Mucosa of descending colon (tissue), 3 donors: Measurements from ENCODE around the gene ATP9B. TPM values are rescaled to one million over a fixed set of nuclear protein-coding genes. Genes with fewer than 3 reads are reported as not detected.

Source experiments
- ATAC-seq: fragments of 200-7000 bp; cut with Tn5 transposase; one replicate; pipeline ENCODE4 v1.9.1; 2020; ENCODE audit warnings: mild to moderate bottlenecking, moderate library complexity
- DNase-seq, 3 donors: peaks; one replicate each; pipeline ENCODE4 v3.0.0-alpha.2; 2020
- H3K36me3 ChIP-seq: fragments of 200-600 bp; one replicate; pipeline ENCODE4 v1.8.0; 2021; ENCODE audit warnings: low read depth, mild to moderate bottlenecking
- H3K4me1 ChIP-seq: fragments of 200-600 bp; one replicate; pipeline ENCODE4 v1.8.0; 2021; ENCODE audit warnings: low read depth, mild to moderate bottlenecking
- H3K4me3 ChIP-seq: fragments of 200-600 bp; one replicate; pipeline ENCODE4 v1.8.0; 2021; ENCODE audit warnings: mild to moderate bottlenecking
- H3K9me3 ChIP-seq: fragments of 200-600 bp; one replicate; pipeline ENCODE4 v1.8.0; 2021; ENCODE audit warnings: mild to moderate bottlenecking
- CTCF ChIP-seq: fragments of 200-600 bp; IDR thresholded peaks from one replicate; pipeline ENCODE4 v1.8.0; 2022; ENCODE audit warnings: antibody characterized with exemption, mild to moderate bottlenecking
- intact Hi-C, 2 donors: fragments of 100-400 bp; cut with DNase I in 1 of 2; cut with micrococcal nuclease in 1 of 2; formaldehyde crosslinking; loops; one replicate each; pipeline versions ENCODE4 v1.11.0 to v1.11.1; 2022; cut with DNase I, micrococcal nuclease
- total RNA-seq, 3 donors: library from RNA; stranded (reverse); fragmentation: NEBNext Ultra II Directional in 2 of 3; extraction: Animal tissue kit (Norgen Biotek cat#: 25700) in 2 of 3; gene quantifications; one replicate each; pipeline versions ENCODE4 v1.2.1 to v1.2.4, GENCODE V29; 2021 to 2023
- donor health status: DM: no; HTN: no; CAD: no; lungs with moderate emphysema.
- donor health status: DM: no; HTN: no; CAD: no.
- donor health status: DM: no; HTN: yes; CAD: no.

ATP9B gene
- total RNA-seq, 3 donors from 2014 or later = 25.8 to 37.1 (median 34.1) TPM

- no peak for ATAC-seq
- TF ChIP-seq CTCF = no peak
- intact Hi-C loops = no loop called here
- Histone ChIP-seq H3K4me3 (no peak overlapping the region), H3K36me3 (no peaks in the 10 kb centered on the region), H3K9me3 (no peaks in the 10 kb centered on the region), H3K4me1 (no peaks in the 10 kb centered on the region)
- no peak for DNase-seq
These were observed 259.7 kb downstream of the ATP9B start for GRCh38 chr18:79328887-79329286.

- ATAC-seq = no peak
- no peak overlapping the region for H3K4me3 ChIP-seq
- no peaks in the 10 kb centered on the region for H3K9me3 ChIP-seq
- intact Hi-C loops = no loop called here
- no peaks in the 10 kb centered on the region for H3K4me1 ChIP-seq
- TF ChIP-seq CTCF = no peak
- H3K36me3 ChIP-seq = no peaks in the 10 kb centered on the region
- DNase-seq = no peak
These were observed 260.6 kb downstream of the ATP9B start for GRCh38 chr18:79329786-79330185.

GRCh38 chr18:79332646-79333045 lies 263.5 kb downstream of the ATP9B start:
- intact Hi-C loops = no loop called here
- Histone ChIP-seq H3K4me3 (no peak overlapping the region), H3K4me1 (no peaks in the 10 kb centered on the region), H3K36me3 (no peaks in the 10 kb centered on the region), H3K9me3 (no peaks in the 10 kb centered on the region)
- DNase-seq (no peak), ATAC-seq (no peak)
- TF ChIP-seq CTCF = no peak

- ATAC-seq = no peak
- intact Hi-C loops = no loop called here
- Histone ChIP-seq H3K4me3 (no peak overlapping the region), H3K9me3 (no peaks in the 10 kb centered on the region), H3K4me1 (no peaks in the 10 kb centered on the region), H3K36me3 (no peaks in the 10 kb centered on the region)
- DNase-seq = no peak
- TF ChIP-seq CTCF = no peak
These were observed 263.9 kb downstream of the ATP9B start for GRCh38 chr18:79333046-79333445.

- ATAC-seq (no peak), DNase-seq (no peak)
- H3K36me3 ChIP-seq = no peaks in the 10 kb centered on the region
- no peaks in the 10 kb centered on the region for H3K9me3 ChIP-seq
- TF ChIP-seq CTCF = no peak
- H3K4me1 ChIP-seq = no peaks in the 10 kb centered on the region
- intact Hi-C loops = no loop called here
- no peak overlapping the region for H3K4me3 ChIP-seq
These were observed 265.5 kb downstream of the ATP9B start for GRCh38 chr18:79334496-79335233.
